Cortex of kidney (tissue), 1 donor: ENCODE results near the gene MVP.
A peak's percentile ranks its signal among the peaks of the same experiment; 100 is the strongest.
"Not testable (repeated sequence)": the region's sequence is repeated elsewhere in the genome, so short reads cannot be mapped to it uniquely, and the experiment has no call there.

Source experiments
- DNase-seq: peaks from one replicate; lab custom pipeline; 2025; lab: John Stamatoyannopoulos, UW

The MVP gene

GRCh38 chr16:29820271-29820701 lies at the start of gene MVP:
Gene MVP, plus strand, starts transcription at chr16:29820462. Its CDS starts 10,088 bp downstream, at chr16:29830550.
- DNase-seq = no peak

- DNase-seq = not testable (repeated sequence)
Measured at GRCh38 chr16:29772330-29772729, 47.9 kb upstream of the MVP start.

- no peak for DNase-seq
Measured at GRCh38 chr16:29774730-29775129, 45.5 kb upstream of the MVP start.

GRCh38 chr16:29775742-29776408 lies 44.4 kb upstream of the MVP start:
- DNase-seq = no peak

- no peak for DNase-seq
Measured at GRCh38 chr16:29777576-29778350, 42.5 kb upstream of the MVP start, which contains the start of gene ZG16. Gene ZG16, plus strand, starts transcription at chr16:29778256. Its CDS starts 1,011 bp downstream, at chr16:29779267.

- no peak for DNase-seq
Measured at GRCh38 chr16:29779474-29779873, 40.8 kb upstream of the MVP start.

GRCh38 chr16:29783094-29783953 lies 36.9 kb upstream of the MVP start:
- not testable (repeated sequence) for DNase-seq

- DNase-seq = no peak
Measured at GRCh38 chr16:29784157-29784556, 36.1 kb upstream of the MVP start.

- no peak for DNase-seq
Measured at GRCh38 chr16:29784901-29785500, 35.3 kb upstream of the MVP start.

- DNase-seq = not testable (repeated sequence)
Measured at GRCh38 chr16:29787155-29787554, 33.1 kb upstream of the MVP start.

- DNase-seq = no peak
Measured at GRCh38 chr16:29789775-29790182, 30.5 kb upstream of the MVP start.

- peak; percentile 48 for DNase-seq
Measured at GRCh38 chr16:29790183-29790948, 29.9 kb upstream of the MVP start, which contains the start of gene KIF22. Gene KIF22, plus strand, starts transcription at chr16:29790751. Its CDS starts 9 bp downstream, at chr16:29790760.

GRCh38 chr16:29790949-29791844 lies 29.1 kb upstream of the MVP start:
- DNase-seq = no peak

- DNase-seq = no peak
Measured at GRCh38 chr16:29791845-29792807, 28.1 kb upstream of the MVP start.

- DNase-seq = not testable (repeated sequence)
Measured at GRCh38 chr16:29793153-29793552, 27.1 kb upstream of the MVP start.

GRCh38 chr16:29794231-29794710 lies 26.0 kb upstream of the MVP start:
- DNase-seq = no peak

- no peak for DNase-seq
Measured at GRCh38 chr16:29802416-29802935, 17.8 kb upstream of the MVP start.

GRCh38 chr16:29804020-29804419 lies 16.2 kb upstream of the MVP start:
- no peak for DNase-seq
